HUDEP-2 (cell line): Measurements from ENCODE around the gene TBC1D3.
"Not testable (repeated sequence)": the region's sequence is repeated elsewhere in the genome, so short reads cannot be mapped to it uniquely, and the experiment has no call there.

Experiments
- DNase-seq, 76 experiments: peaks; one replicate each; lab custom pipeline; 2025; ENCODE audit not compliant: unreplicated experiment in 76 of 76; lab: John Stamatoyannopoulos, UW

TBC1D3 gene

GRCh38 chr17:38192455-38192854 is at the start of gene TBC1D3:
TSS of gene TBC1D3 (minus strand) at chr17:38192555. CDS start at chr17:38191029, 1,526 bp downstream.
- DNase-seq, result not testable (repeated sequence)

DNA sequence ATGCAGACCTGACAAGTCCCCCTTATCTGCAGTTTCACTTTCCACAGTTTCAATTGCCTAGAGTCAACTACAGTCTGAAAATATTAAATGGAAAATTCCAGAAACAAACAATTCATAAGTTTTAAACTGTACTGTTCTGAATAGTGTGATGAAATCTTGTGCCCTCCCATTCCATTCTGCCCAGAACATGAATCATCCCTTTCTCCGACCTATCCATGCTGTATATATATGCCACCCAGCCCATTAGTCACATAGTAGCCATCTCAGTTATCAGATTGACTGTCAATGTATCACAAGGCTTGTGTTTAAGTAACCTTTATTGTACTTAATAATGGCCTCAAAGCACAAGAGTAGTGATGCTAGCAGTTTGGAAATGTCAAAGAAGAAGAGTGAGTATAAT is 40.4 kb upstream of the TBC1D3 start:
- DNase-seq, result not testable (repeated sequence)

DNA sequence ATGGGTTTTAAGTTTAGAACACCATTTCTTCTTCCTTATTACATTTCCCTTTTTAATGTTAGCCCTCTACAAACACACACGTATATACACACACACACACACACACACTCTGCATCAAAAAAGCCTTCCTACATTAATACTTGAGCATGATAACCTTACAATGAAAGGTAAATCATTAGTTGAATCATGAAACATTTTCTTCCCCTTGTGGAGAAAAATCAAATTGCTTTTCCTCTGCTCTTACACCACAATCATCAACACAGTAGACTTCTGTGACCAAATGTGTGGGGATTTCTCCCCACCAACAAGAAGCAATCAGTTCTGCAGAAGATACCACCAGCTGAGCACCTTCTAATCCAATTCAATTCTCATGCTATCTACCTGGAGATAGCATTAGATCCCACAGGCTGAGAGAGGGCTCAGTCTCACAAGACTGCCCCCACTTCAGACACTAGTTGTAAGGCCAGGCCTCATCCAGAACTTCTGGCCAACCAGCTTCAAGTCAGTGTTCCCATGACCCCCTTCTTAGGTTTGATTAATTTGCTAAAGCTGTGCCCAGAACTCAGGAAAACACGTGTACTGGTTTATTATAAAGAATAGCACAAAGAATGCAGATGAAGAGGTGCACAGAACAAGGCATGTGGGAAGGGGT is 33.6 kb upstream of the TBC1D3 start:
- not testable (repeated sequence) for DNase-seq

DNA sequence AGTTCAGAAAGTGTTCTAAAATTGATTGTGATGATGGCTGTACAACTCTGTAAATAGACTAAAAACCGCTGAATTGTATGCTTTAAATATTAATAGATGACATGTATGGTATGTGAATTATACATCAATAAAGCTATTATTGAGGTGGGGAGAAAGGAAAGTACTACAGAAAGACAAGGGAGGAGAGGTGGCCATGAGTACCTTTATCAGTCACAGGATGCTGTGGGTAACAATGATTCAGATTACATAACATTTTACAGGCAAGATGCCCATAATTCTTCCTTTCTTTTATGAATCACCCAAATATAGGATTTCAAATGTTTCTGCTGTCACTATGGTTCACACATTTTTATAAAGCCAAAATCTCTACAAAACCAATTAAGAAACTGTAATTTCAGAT is 28.5 kb upstream of the TBC1D3 start:
- DNase-seq, result not testable (repeated sequence)

- DNase-seq, result not testable (repeated sequence)
Measured at GRCh38 chr17:38200271-38200670, 7.9 kb upstream of the TBC1D3 start.

GRCh38 chr17:38134860-38135259 is 57.5 kb downstream of the TBC1D3 start:
- not testable (repeated sequence) for DNase-seq
